ENCODE data around the gene DISP3. TPM values are rescaled to one million over a fixed set of nuclear protein-coding genes. Genes with fewer than 3 reads are reported as not detected.

The DISP3 gene
- polyA plus RNA-seq, 3 donors from 2014 or later = 0.37 to 0.66 TPM; not detected in 1

- Mint-ChIP-seq H3K9me3 (no peaks in the 10 kb centered on the region), H3K27me3 (ENCODE audit: low read depth in 3 of 3) (peaks cover 0 to 3% (median 1%) of the 10 kb centered on the region in 3 donors), H3K4me3 (no peak overlapping the region), H3K27ac (no peak overlapping the region), H3K4me1 (no peaks in the 10 kb centered on the region), H3K36me3 (no peaks in the 10 kb centered on the region)
- DNase-seq = no peak
Observed at GRCh38 chr1:11525516-11525915, 46.6 kb downstream of the DISP3 start.

DNA sequence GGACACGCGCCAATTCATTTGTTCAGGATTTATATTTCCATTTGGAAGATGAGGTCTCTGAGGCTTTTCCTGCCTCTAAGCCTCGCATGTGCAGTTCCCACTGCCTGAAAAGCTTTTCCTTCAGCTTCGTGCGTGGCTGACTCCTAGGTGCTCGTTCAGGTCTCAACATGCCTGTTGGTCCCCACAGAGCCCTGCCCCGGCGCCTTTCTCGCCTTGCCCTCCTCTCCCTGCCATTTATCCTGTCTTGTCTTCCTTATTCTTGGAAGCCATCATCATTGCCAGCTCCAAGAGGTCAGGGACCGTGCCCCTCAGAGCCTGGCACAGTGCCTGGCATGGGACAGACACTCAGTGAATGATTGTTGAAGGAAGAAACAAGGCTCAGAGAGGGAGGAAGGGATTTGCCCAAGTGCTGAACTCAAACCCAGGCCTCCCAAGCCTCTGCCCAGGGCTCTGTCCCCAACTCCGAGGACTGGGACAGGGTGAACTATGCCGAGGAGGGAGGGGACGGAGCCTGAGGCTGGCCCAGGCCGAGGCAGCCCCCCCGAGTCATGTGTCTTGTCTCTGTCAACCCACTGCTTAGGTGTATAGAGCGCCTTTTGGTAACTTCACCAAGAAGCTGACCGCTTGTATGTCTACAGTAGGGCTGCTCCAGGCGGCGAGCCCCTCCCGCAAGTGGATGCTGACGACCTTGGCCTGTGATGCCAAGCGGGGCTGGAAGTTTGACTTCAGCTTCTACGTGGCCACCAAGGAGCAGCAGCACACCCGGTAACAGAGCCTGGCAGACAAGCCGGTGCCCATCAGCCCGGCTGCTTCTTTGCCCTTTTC is 47.3 kb downstream of the DISP3 start:
- Mint-ChIP-seq H3K27me3 (ENCODE audit: low read depth in 3 of 3) (peaks cover 0 to 3% (median 1%) of the 10 kb centered on the region in 3 donors), H3K9me3 (no peaks in the 10 kb centered on the region), H3K4me1 (no peaks in the 10 kb centered on the region), H3K4me3 (no peak overlapping the region), H3K36me3 (no peaks in the 10 kb centered on the region), H3K27ac (no peak overlapping the region)
- no peak for DNase-seq

GRCh38 chr1:11527541-11528452 is 48.8 kb downstream of the DISP3 start:
- H3K9me3 Mint-ChIP-seq = no peaks in the 10 kb centered on the region
- no peak for DNase-seq

GRCh38 chr1:11528611-11529261 is 49.8 kb downstream of the DISP3 start:
- H3K9me3 Mint-ChIP-seq = no peaks in the 10 kb centered on the region
- no peak overlapping the region for H3K27ac Mint-ChIP-seq
- H3K27me3 Mint-ChIP-seq (ENCODE audit: low read depth in 3 of 3) = peaks cover 0 to 1% (median 0%) of the 10 kb centered on the region in 3 donors
- no peak overlapping the region for H3K4me3 Mint-ChIP-seq
- H3K4me1 Mint-ChIP-seq = no peaks in the 10 kb centered on the region
- DNase-seq = no peak
- no peaks in the 10 kb centered on the region for H3K36me3 Mint-ChIP-seq

More at GRCh38 chr1:11527541-11528452, 48.8 kb downstream of the DISP3 start:
- Mint-ChIP-seq H3K36me3 (no peaks in the 10 kb centered on the region), H3K27ac (peak overlapping the region in 1 of 6 donors; percentile 34), H3K4me1 (no peaks in the 10 kb centered on the region), H3K27me3 (ENCODE audit: low read depth in 3 of 3) (peaks cover 0 to 3% (median 0%) of the 10 kb centered on the region in 3 donors), H3K4me3 (no peak overlapping the region)

DNA sequence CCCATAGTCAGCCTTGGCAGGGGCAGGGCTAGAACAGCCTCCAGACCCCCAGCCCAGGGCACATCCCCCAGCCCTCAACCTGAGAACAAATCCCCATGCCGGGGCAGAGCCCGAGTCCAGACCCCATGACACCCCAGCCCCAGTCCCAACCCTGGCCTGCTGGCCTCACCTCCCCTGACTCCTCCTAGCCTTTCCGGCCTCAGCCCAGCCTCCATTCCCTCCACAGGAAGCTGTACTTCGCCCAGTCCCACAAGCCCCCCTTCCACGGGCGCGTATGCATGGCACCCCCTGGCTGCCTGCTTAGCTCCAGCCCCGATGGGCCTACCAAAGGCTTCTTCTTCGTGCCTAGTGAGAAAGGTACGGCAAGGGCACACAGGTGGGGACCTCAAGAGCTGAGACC is 50.4 kb downstream of the DISP3 start:
- Mint-ChIP-seq H3K9me3 (no peaks in the 10 kb centered on the region), H3K27me3 (ENCODE audit: low read depth in 3 of 3) (peaks cover 0 to 1% (median 0%) of the 10 kb centered on the region in 3 donors), H3K4me1 (no peaks in the 10 kb centered on the region), H3K4me3 (no peak overlapping the region), H3K36me3 (no peaks in the 10 kb centered on the region), H3K27ac (no peak overlapping the region)
- no peak for DNase-seq

DNA sequence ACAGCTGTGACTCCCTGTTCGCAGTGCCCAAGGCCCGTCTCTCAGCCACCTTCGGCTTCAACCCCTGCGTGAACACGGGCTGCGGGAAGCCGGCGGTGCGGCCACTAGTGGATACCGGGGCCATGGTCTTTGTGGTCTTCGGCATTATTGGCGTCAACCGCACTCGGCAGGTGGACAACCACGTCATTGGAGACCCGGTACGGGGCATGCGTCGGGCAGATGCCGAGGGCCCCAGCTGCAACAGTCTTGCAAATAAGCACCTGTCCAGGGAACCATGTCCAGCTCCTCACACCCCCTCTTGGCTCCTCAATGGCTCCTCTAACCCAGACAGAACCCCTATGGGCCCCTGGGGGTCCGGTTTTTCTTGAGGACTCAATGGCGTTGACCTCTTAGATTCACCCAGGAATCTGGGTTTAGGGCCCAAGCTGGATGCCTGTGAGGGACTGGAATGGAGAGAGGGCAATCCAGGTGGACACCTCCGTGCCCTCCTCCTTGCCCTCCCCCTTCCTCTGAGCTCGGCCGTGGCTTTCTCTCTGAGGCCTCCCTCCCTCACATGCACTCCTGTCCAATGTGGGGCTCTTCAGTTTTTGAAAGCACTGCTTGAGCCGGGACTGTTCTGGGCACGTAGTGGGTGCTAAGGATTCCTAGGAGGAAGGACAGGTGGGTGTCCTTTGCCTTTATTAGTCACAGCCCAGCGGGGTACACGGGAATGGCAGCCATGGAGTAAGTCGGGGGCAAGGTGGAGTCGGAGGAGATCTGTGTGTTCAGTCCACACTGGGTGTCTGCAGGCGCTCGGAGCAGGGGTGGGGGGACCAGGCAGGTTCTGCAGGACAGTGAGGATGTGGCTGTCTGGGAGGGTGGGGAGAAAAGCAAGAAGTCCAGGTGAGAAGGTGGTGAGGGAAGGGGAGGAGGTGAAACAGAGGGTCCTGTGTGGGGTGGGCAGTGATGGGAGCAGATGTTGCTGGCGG is 51.1 kb downstream of the DISP3 start:
- H3K4me1 Mint-ChIP-seq = no peaks in the 10 kb centered on the region
- H3K27ac Mint-ChIP-seq = peak overlapping the region in 1 of 6 donors; percentile 40

DNA sequence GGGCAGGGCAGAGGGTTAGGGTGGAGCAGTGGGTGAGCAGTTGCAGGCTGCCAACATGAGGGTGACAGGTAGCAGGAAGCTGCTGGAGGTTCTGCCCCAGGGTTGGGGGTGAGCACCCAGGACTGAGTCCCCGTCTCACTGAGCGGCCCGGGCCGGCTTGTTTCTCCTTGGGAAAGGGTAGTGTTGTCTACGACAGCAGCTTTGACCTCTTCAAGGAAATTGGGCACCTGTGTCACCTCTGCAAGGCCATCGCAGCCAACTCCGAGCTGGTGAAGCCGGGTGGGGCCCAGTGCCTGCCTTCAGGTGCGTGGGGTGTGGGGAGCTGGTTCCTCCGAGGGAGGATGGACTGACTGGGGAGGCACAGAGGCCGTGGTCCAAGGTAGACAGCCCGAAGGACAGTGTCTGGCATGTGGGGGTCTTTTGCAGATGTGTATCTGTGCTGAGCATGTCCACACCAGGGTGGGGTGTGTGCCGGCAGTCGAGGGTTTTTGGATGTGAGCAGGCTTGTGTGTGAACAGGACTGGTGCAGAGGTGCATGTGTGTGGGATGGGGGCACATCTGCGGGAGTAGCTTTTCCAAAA is 51.9 kb downstream of the DISP3 start:
- Mint-ChIP-seq H3K4me1 (no peaks in the 10 kb centered on the region), H3K9me3 (no peaks in the 10 kb centered on the region), H3K27me3 (ENCODE audit: low read depth in 3 of 3) (peaks cover 0 to 1% (median 0%) of the 10 kb centered on the region in 3 donors), H3K4me3 (no peak overlapping the region), H3K36me3 (no peaks in the 10 kb centered on the region), H3K27ac (peak overlapping the region in 1 of 6 donors; percentile 40)
- no peak for DNase-seq

More for the DNA sequence above, 51.1 kb downstream of the DISP3 start:
- Mint-ChIP-seq H3K4me3 (no peak overlapping the region), H3K36me3 (no peaks in the 10 kb centered on the region), H3K9me3 (no peaks in the 10 kb centered on the region), H3K27me3 (ENCODE audit: low read depth in 3 of 3) (peaks cover 0 to 1% (median 0%) of the 10 kb centered on the region in 3 donors)
- DNase-seq = no peak

- Mint-ChIP-seq H3K9me3 (no peaks in the 10 kb centered on the region), H3K4me3 (no peak overlapping the region), H3K27ac (no peak overlapping the region), H3K4me1 (no peaks in the 10 kb centered on the region), H3K36me3 (no peaks in the 10 kb centered on the region), H3K27me3 (ENCODE audit: low read depth in 3 of 3) (peaks cover 0 to 1% (median 0%) of the 10 kb centered on the region in 3 donors)
- DNase-seq = no peak
Observed at GRCh38 chr1:11531314-11531870, 52.4 kb downstream of the DISP3 start.

DNA sequence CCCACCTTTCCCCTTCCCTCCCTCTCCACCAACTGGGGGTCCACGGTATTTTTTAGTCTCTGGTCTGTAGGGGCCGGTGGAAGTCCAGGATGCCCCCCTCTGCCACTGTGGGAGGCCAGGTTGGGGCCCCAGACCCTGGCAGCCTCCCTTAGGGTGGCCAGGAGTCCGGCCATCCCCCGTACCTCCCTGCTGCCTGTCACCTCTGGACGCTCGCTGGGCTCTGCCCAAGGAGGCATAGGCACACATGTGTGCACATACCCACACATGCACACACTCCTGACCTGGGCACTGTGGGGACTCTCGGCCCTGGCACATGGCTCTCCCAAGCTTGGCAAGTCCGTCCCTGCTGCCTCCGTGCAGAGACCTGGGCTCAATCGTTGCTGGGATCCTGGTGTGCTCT is 53.0 kb downstream of the DISP3 start:
- Mint-ChIP-seq H3K36me3 (no peaks in the 10 kb centered on the region), H3K4me3 (no peak overlapping the region), H3K27me3 (ENCODE audit: low read depth in 3 of 3) (no peaks in the 10 kb centered on the region), H3K4me1 (no peaks in the 10 kb centered on the region), H3K27ac (no peak overlapping the region), H3K9me3 (no peaks in the 10 kb centered on the region)
- DNase-seq = no peak

- Mint-ChIP-seq H3K27ac (no peak overlapping the region), H3K4me1 (no peaks in the 10 kb centered on the region), H3K4me3 (no peak overlapping the region), H3K27me3 (ENCODE audit: low read depth in 3 of 3) (peaks cover 0 to 4% (median 0%) of the 10 kb centered on the region in 3 donors), H3K36me3 (no peaks in the 10 kb centered on the region), H3K9me3 (no peaks in the 10 kb centered on the region)
- DNase-seq = no peak
Observed at GRCh38 chr1:11533790-11534787, 55.1 kb downstream of the DISP3 start.

DNA sequence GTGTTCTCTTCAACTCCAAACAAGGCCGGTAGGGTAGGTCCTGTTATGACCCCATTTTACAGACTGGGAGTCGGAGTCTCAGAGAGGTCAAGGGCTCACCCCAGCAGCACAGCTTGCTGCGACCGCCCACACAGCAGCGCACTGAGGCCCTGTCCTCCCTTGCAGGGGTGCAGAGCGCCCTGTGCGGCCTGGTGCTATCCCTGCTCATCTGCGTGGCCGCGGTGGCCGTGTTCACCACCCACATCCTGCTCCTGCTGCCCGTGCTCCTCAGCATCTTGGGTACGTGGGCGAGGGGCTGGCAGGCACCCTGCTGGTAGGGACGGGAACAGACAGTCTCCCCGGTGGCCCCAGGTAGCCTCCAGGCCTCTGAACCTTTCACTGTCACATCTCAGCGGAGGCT is 55.9 kb downstream of the DISP3 start:
- H3K36me3 Mint-ChIP-seq = no peaks in the 10 kb centered on the region
- H3K27me3 Mint-ChIP-seq (ENCODE audit: low read depth in 3 of 3) = peaks cover 0 to 4% (median 0%) of the 10 kb centered on the region in 3 donors
- H3K9me3 Mint-ChIP-seq = no peaks in the 10 kb centered on the region
- H3K4me1 Mint-ChIP-seq = no peaks in the 10 kb centered on the region
- H3K4me3 Mint-ChIP-seq = no peak overlapping the region
- no peak overlapping the region for H3K27ac Mint-ChIP-seq
- no peak for DNase-seq

All from immature natural killer cell (primary cell).